ENCODE data around the gene FBXW7. TPM values are rescaled to one million over a fixed set of nuclear protein-coding genes. Genes with fewer than 3 reads are reported as not detected.

FBXW7 gene
- total and polyA plus RNA-seq, 2 experiments from 2014 or later, result 16.2 to 43.5 TPM

GRCh38 chr4:152281822-152282221 lies 254.1 kb downstream of the FBXW7 start:
- Histone ChIP-seq H3K79me2 (no peaks in the 10 kb centered on the region), H3K9me2 (replicated peaks; ENCODE audit: insufficient read depth) (no peaks in the 10 kb centered on the region), H3K4me2 (no peak overlapping the region), H2AFZ (no peak overlapping the region), H3K4me1 (ENCODE audit: insufficient read depth) (peaks cover 17% of the 10 kb centered on the region), H3K9me3 (ENCODE audit: low read depth) (no peaks in the 10 kb centered on the region), H3K4me3 (no peak overlapping the region), H3K36me3 (replicated peaks; ENCODE audit: insufficient read depth, low read depth) (no peaks in the 10 kb centered on the region), H4K20me1 (ENCODE audit: insufficient read depth, poor library complexity, severe bottlenecking) (no peaks in the 10 kb centered on the region), H3K27ac (no peak overlapping the region), H3K27me3 (no peaks in the 10 kb centered on the region)
- DNase-seq (ENCODE audit: low spot score), result no peak
- WGBS (ENCODE audit: low lambda C conversion rate, missing lambda C conversion rate), result 87% methylated on average over 6 of the region's 6 CpGs
- TF ChIP-seq, protein P1, sequence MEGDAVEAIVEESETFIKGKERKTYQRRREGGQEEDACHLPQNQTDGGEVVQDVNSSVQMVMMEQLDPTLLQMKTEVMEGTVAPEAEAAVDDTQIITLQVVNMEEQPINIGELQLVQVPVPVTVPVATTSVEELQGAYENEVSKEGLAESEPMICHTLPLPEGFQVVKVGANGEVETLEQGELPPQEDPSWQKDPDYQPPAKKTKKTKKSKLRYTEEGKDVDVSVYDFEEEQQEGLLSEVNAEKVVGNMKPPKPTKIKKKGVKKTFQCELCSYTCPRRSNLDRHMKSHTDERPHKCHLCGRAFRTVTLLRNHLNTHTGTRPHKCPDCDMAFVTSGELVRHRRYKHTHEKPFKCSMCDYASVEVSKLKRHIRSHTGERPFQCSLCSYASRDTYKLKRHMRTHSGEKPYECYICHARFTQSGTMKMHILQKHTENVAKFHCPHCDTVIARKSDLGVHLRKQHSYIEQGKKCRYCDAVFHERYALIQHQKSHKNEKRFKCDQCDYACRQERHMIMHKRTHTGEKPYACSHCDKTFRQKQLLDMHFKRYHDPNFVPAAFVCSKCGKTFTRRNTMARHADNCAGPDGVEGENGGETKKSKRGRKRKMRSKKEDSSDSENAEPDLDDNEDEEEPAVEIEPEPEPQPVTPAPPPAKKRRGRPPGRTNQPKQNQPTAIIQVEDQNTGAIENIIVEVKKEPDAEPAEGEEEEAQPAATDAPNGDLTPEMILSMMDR (IDR thresholded peaks at IDR 0.05; ENCODE audit: poor library complexity), result no peak

DNA sequence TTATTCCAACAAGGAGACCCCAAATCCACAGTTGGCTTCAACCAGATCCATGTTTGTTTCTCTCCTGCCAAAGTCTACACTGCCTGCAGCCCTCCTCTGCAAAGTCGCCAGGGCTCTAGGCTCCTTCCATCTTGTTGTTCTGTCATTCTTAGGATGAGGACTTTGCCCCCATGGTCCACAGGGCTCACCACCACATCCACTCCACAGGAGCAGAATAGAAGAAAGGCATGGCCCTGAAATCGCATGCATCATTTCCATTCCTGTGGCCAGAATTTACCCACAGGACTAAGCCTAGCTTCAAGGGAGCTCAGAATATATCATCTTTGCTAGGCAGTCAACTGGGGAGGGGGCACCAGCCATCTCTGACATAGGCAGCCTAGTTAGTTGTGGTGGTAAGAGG lies 254.7 kb downstream of the FBXW7 start:
- TF ChIP-seq EZH2 (IDR thresholded peaks at IDR 0.05; ENCODE audit: borderline replicate concordance), result no peak
- TF ChIP-seq, protein P1 (IDR thresholded peaks at IDR 0.05; ENCODE audit: poor library complexity), result no peak
- TF ChIP-seq EZH2phosphoT487 (IDR thresholded peaks at IDR 0.05; ENCODE audit: low read depth, severe bottlenecking, unreplicated experiment), result no peak
- Histone ChIP-seq H3K27ac (no peak overlapping the region), H3K4me2 (no peak overlapping the region), H3K27me3 (no peaks in the 10 kb centered on the region), H4K20me1 (ENCODE audit: insufficient read depth, poor library complexity, severe bottlenecking) (no peaks in the 10 kb centered on the region), H2AFZ (no peak overlapping the region), H3K36me3 (replicated peaks; ENCODE audit: insufficient read depth, low read depth) (no peaks in the 10 kb centered on the region), H3K9me3 (ENCODE audit: low read depth) (no peaks in the 10 kb centered on the region), H3K4me1 (ENCODE audit: insufficient read depth) (peaks cover 17% of the 10 kb centered on the region), H3K79me2 (no peaks in the 10 kb centered on the region), H3K9me2 (replicated peaks; ENCODE audit: insufficient read depth) (no peaks in the 10 kb centered on the region), H3K4me3 (no peak overlapping the region)
- DNase-seq (ENCODE audit: low spot score), result no peak
- WGBS (ENCODE audit: low lambda C conversion rate, missing lambda C conversion rate), result 100% methylated on average over 2 of the region's 2 CpGs

- 90% methylated on average over 8 of the region's 8 CpGs for WGBS (ENCODE audit: low lambda C conversion rate, missing lambda C conversion rate)
- H3K36me3 ChIP-seq (replicated peaks; ENCODE audit: insufficient read depth, low read depth), result no peaks in the 10 kb centered on the region
- H3K4me2 ChIP-seq, result peak overlapping the region; percentile 7
- peaks cover 17% of the 10 kb centered on the region for H3K4me1 ChIP-seq (ENCODE audit: insufficient read depth)
- no peak overlapping the region for H3K4me3 ChIP-seq
- no peaks in the 10 kb centered on the region for H4K20me1 ChIP-seq (ENCODE audit: insufficient read depth, poor library complexity, severe bottlenecking)
- H2AFZ ChIP-seq, result no peak overlapping the region
- no peaks in the 10 kb centered on the region for H3K9me2 ChIP-seq (replicated peaks; ENCODE audit: insufficient read depth)
- DNase-seq (ENCODE audit: low spot score), result no peak
- H3K79me2 ChIP-seq, result no peaks in the 10 kb centered on the region
- H3K9me3 ChIP-seq (ENCODE audit: low read depth), result no peaks in the 10 kb centered on the region
- peak overlapping the region; percentile 82 for H3K27ac ChIP-seq
- no peaks in the 10 kb centered on the region for H3K27me3 ChIP-seq
- TF ChIP-seq, protein P1 (IDR thresholded peaks at IDR 0.05; ENCODE audit: poor library complexity), result no peak
- TF ChIP-seq EZH2phosphoT487 (IDR thresholded peaks at IDR 0.05; ENCODE audit: low read depth, severe bottlenecking, unreplicated experiment), result no peak
- TF ChIP-seq EZH2 (IDR thresholded peaks at IDR 0.05; ENCODE audit: borderline replicate concordance), result no peak
Measured at GRCh38 chr4:152279234-152279566, 256.7 kb downstream of the FBXW7 start.

Measured in hepatocyte (in vitro differentiated cells).